CD4-positive, CD25-positive, alpha-beta regulatory T cell (primary cell): ENCODE results near the gene PYGB. TPM values are rescaled to one million over a fixed set of nuclear protein-coding genes. Genes with fewer than 3 reads are reported as not detected.
A peak's percentile ranks its signal among the peaks of the same experiment; 100 is the strongest.

ENCODE experiments used
- ATAC-seq, 2 donors: fragments of 150-1000 bp; cut with Tn5 transposase; one replicate each; pipeline ENCODE4 v1.10.0; 2021; ENCODE audit warnings: low read depth in 2 of 2, moderate number of reproducible peaks in 2 of 2, moderate library complexity in 1 of 2
- DNase-seq, 3 donors: peaks; one replicate each; pipeline versions ENCODE4 v3.0.0 to v3.0.0-alpha.2; 2012 to 2022; ENCODE audit warnings: mixed read lengths in 1 of 3
- H3K27ac ChIP-seq: one replicate; pipeline ENCODE4 v1.7.0; 2013; ENCODE audit warnings: mild to moderate bottlenecking, low read length; ENCODE audit not compliant: insufficient read depth, poor library complexity, severe bottlenecking
- H3K27me3 ChIP-seq: one replicate; pipeline ENCODE4 v1.7.0; 2013; ENCODE audit warnings: low read length; ENCODE audit not compliant: control insufficient read depth, insufficient read depth
- H3K36me3 ChIP-seq: one replicate; pipeline ENCODE4 v1.7.0; 2013; ENCODE audit warnings: mild to moderate bottlenecking, low read length, moderate library complexity; ENCODE audit not compliant: control insufficient read depth, insufficient read depth
- H3K4me1 ChIP-seq: 2 replicates; pipeline ENCODE4 v1.7.0; 2013; ENCODE audit warnings: mild to moderate bottlenecking, low read length; ENCODE audit not compliant: insufficient read depth, control insufficient read depth, poor library complexity, severe bottlenecking
- H3K4me3 ChIP-seq: one replicate; pipeline ENCODE4 v1.7.0; 2013; ENCODE audit warnings: low read depth, mild to moderate bottlenecking, low read length, moderate library complexity
- H3K9me3 ChIP-seq, 2 experiments: 1 replicate in 1 of 2; 2 replicates in 1 of 2; pipeline ENCODE4 v1.7.0; 2013; ENCODE audit warnings: low read length in 2 of 2, mild to moderate bottlenecking in 1 of 2, moderate library complexity in 1 of 2; ENCODE audit not compliant: control insufficient read depth in 2 of 2
- H3K27ac Mint-ChIP-seq, 3 donors: one replicate each; pipeline ENCODE4 v1.8.0; 2020 to 2022; ENCODE audit warnings: mild to moderate bottlenecking in 3 of 3, mixed read lengths in 3 of 3, moderate library complexity in 2 of 3
- H3K27me3 Mint-ChIP-seq: one replicate; pipeline ENCODE4 v1.8.0; 2022; ENCODE audit warnings: mild to moderate bottlenecking, mixed read lengths
- H3K36me3 Mint-ChIP-seq: one replicate; pipeline ENCODE4 v1.8.0; 2020; ENCODE audit warnings: mixed read lengths
- H3K4me1 Mint-ChIP-seq, 4 donors: one replicate each; pipeline ENCODE4 v1.8.0; 2020 to 2022; ENCODE audit warnings: mixed read lengths in 4 of 4, mild to moderate bottlenecking in 1 of 4
- H3K4me3 Mint-ChIP-seq, 4 donors: one replicate each; pipeline ENCODE4 v1.8.0; 2020 to 2022; ENCODE audit warnings: mild to moderate bottlenecking in 4 of 4, mixed read lengths in 4 of 4, moderate library complexity in 3 of 4
- H3K9me3 Mint-ChIP-seq, 7 donors: one replicate each; pipeline ENCODE4 v1.8.0; 2020 to 2022; ENCODE audit warnings: mixed read lengths in 7 of 7, mild to moderate bottlenecking in 3 of 7, moderate library complexity in 2 of 7
- polyA plus RNA-seq, 4 donors: library from polyadenylated mRNA; unstranded; fragments of 300-500 nt; fragmentation: Illumina TruSeq; gene quantifications; one replicate each; pipeline ENCODE4 v1.2.3, GENCODE V29; 2021
- total RNA-seq: library from RNA; stranded (reverse); gene quantifications from one replicate; pipeline ENCODE4 v1.2.3, GENCODE V29; 2022

The PYGB gene
- total and polyA plus RNA-seq, 5 donors from 2014 or later, result 37.2 to 64.6 (median 45.4) TPM

DNA sequence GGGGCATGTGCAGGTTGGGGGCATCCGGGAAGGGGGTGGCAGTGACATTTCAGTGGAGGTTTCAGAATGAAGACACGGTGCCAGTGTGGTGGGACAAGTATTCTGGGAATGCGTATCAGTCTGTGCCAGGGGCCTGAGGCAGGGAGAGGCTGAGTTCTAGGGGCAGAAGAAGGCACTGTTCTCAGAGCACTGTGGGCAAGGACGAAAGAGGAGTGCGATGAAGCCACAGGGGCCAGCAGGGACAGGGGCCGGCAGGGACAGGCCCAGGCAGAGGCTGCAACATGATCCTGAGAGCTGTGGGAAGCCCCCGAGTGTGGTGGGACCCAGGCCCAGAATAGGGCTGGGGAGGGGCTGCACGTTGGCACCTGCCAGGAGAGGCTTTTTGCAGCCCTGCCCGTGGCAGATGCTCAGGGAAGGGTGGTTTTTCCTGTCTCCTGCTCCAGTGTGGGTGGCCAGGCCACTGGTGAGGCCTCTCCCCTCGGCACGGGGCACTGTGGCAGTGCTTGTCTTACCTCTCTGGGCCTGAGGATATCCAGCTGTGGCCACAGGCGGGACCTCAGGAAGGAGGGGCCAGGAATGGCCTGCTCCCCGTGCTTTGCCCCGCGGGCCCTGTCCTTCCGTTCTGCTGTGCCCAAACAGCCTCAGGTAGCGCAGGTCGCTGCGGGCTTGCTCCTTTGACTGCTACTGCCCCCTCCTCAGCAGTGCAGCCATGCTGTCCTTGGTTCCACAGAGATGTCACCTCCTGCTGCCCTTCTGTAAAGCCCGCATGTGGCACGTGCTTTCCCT, 42.4 kb upstream of the PYGB start:
- peaks cover 0 to 4% (median 0%) of the 10 kb centered on the region in 7 donors for H3K9me3 Mint-ChIP-seq
- ATAC-seq (no peak), DNase-seq (no peak)
- peaks cover 19 to 42% (median 31%) of the 10 kb centered on the region in 4 donors for H3K4me1 Mint-ChIP-seq
- peak overlapping the region in 1 of 3 donors; percentile 14 for H3K27ac Mint-ChIP-seq
- no peaks in the 10 kb centered on the region for H3K4me1 ChIP-seq
- H3K9me3 ChIP-seq, result no peaks in the 10 kb centered on the region
- H3K27me3 ChIP-seq, result no peaks in the 10 kb centered on the region
- H3K27ac ChIP-seq, result no peak overlapping the region
- no peaks in the 10 kb centered on the region for H3K27me3 Mint-ChIP-seq
- peaks cover 4% of the 10 kb centered on the region for H3K36me3 ChIP-seq
- peaks cover 12% of the 10 kb centered on the region for H3K36me3 Mint-ChIP-seq
- H3K4me3 ChIP-seq, result no peak overlapping the region
- H3K4me3 Mint-ChIP-seq, result no peak overlapping the region

- no peak for DNase-seq
- H3K36me3 Mint-ChIP-seq, result peaks cover 12% of the 10 kb centered on the region
- peaks cover 19 to 38% (median 26%) of the 10 kb centered on the region in 4 donors for H3K4me1 Mint-ChIP-seq
Observed at GRCh38 chr20:25206063-25206403, 41.9 kb upstream of the PYGB start.

GRCh38 chr20:25206548-25206947, 41.3 kb upstream of the PYGB start:
- H3K4me1 Mint-ChIP-seq, result peaks cover 14 to 34% (median 21%) of the 10 kb centered on the region in 4 donors
- Histone ChIP-seq H3K4me3 (no peak overlapping the region), H3K27ac (no peak overlapping the region), H3K9me3 (no peaks in the 10 kb centered on the region), H3K36me3 (peaks cover 14% of the 10 kb centered on the region), H3K27me3 (no peaks in the 10 kb centered on the region), H3K4me1 (no peaks in the 10 kb centered on the region)
- no peak for DNase-seq
- no peak overlapping the region for H3K4me3 Mint-ChIP-seq
- no peak overlapping the region for H3K27ac Mint-ChIP-seq
- peaks cover 0 to 4% (median 0%) of the 10 kb centered on the region in 7 donors for H3K9me3 Mint-ChIP-seq
- H3K27me3 Mint-ChIP-seq, result no peaks in the 10 kb centered on the region
- ATAC-seq, result no peak
- peaks cover 16% of the 10 kb centered on the region for H3K36me3 Mint-ChIP-seq

More at GRCh38 chr20:25206063-25206403, 41.9 kb upstream of the PYGB start:
- Mint-ChIP-seq H3K4me3 (no peak overlapping the region), H3K27ac (no peak overlapping the region), H3K9me3 (peaks cover 0 to 4% (median 0%) of the 10 kb centered on the region in 7 donors), H3K27me3 (no peaks in the 10 kb centered on the region)
- Histone ChIP-seq H3K27me3 (no peaks in the 10 kb centered on the region), H3K4me1 (no peaks in the 10 kb centered on the region), H3K9me3 (no peaks in the 10 kb centered on the region), H3K36me3 (peaks cover 9% of the 10 kb centered on the region), H3K4me3 (no peak overlapping the region), H3K27ac (no peak overlapping the region)
- ATAC-seq, result no peak

DNA sequence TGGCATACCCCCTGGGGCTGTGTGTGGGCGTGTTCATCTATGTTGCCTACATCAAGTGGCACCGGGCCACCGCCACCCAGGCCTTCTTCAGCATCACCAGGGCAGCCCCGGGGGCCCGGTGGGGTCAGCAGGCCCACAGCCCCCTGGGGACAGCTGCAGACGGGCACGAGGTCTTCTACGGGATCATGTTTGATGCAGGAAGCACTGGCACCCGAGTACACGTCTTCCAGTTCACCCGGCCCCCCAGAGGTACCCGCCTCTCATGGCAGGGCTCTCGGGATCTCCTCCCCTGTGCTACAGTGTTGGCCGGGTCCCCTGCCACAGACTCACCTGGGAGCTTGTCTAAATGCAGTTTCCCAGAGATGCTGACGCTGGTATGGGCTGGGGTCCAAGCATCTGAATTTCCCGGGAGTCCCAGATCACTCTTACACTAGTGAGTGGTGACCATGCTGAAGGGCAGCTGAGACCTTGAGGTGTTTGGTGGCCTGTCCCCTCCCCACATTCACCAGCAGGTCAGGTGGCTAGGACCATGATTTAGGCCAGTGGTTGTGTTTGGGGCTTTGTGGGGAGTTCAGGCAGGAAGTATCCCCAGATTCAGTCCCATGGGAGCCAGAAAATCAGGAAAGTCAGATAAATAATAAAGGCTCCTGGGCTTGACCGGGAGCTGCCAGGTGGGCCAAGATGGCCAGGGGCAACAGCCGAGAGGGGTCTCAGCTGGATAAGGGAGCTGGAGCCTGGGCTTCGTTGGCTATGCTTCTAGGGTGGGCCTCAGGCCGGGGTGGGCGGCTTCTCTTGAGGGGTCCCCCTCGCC, 40.5 kb upstream of the PYGB start:
- no peak overlapping the region for H3K4me3 ChIP-seq
- Mint-ChIP-seq H3K27me3 (no peaks in the 10 kb centered on the region), H3K27ac (no peak overlapping the region), H3K9me3 (peaks cover 0 to 4% (median 0%) of the 10 kb centered on the region in 7 donors), H3K4me3 (no peak overlapping the region), H3K4me1 (peaks cover 9 to 30% (median 18%) of the 10 kb centered on the region in 4 donors), H3K36me3 (peaks cover 24% of the 10 kb centered on the region)
- ATAC-seq (no peak), DNase-seq (no peak)
- H3K36me3 ChIP-seq, result peaks cover 22% of the 10 kb centered on the region
- H3K27ac ChIP-seq, result no peak overlapping the region
- no peaks in the 10 kb centered on the region for H3K4me1 ChIP-seq
- H3K9me3 ChIP-seq, result no peaks in the 10 kb centered on the region
- no peaks in the 10 kb centered on the region for H3K27me3 ChIP-seq

- H3K36me3 Mint-ChIP-seq, result peaks cover 20% of the 10 kb centered on the region
- Histone ChIP-seq H3K36me3 (peaks cover 25% of the 10 kb centered on the region), H3K4me3 (no peak overlapping the region), H3K27me3 (no peaks in the 10 kb centered on the region), H3K27ac (no peak overlapping the region), H3K9me3 (no peaks in the 10 kb centered on the region), H3K4me1 (no peaks in the 10 kb centered on the region)
- DNase-seq (no peak), ATAC-seq (no peak)
- peaks cover 0 to 4% (median 0%) of the 10 kb centered on the region in 7 donors for H3K9me3 Mint-ChIP-seq
- no peak overlapping the region for H3K27ac Mint-ChIP-seq
- H3K4me1 Mint-ChIP-seq, result peaks cover 9 to 24% (median 15%) of the 10 kb centered on the region in 4 donors
- peak overlapping the region in 1 of 4 donors; percentile 13 for H3K4me3 Mint-ChIP-seq
- no peaks in the 10 kb centered on the region for H3K27me3 Mint-ChIP-seq
Observed at GRCh38 chr20:25207960-25208534, 39.8 kb upstream of the PYGB start.

DNA sequence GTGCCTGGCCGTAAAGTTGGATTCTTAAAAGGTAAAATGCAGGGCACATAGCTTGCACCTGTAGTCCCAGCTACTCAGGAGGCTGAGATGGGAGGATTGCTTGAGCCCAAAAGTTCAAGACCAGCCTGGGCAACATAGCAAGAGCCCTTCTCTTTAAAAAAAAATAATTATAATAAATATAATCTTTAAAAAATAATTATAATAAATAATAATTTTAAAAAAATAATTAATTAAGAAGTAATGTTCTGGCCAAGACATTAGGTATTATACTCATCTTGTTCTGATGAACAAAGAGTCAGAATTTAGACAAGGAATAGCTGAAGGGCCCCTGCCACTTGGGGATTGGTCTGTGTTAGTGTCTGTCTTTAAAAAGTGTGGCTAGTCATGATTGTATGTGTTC, 38.5 kb upstream of the PYGB start:
- H3K27ac Mint-ChIP-seq, result no peak overlapping the region

DNA sequence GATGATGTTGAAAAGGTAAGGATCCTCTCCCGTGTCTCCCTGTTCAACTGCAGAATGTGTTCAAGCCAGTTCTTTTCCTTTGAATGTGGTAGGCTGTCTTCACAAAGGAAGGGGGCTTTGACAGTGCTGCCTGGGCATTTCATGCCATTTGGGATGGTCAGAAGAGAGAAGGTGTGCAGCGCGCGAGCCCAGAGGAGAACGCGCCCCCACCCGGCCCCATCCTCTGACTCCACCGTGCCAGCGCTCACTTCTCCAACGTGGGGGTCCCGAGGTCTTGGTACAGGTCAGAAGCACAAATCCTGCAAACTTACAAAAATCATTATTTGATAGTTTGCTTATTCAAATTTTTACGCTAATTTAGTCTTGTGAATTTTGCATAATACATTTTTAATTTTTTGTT, 38.0 kb upstream of the PYGB start:
- Mint-ChIP-seq H3K27ac (no peak overlapping the region), H3K4me3 (no peak overlapping the region), H3K36me3 (peaks cover 15% of the 10 kb centered on the region), H3K4me1 (peaks cover 0 to 6% (median 3%) of the 10 kb centered on the region in 4 donors), H3K9me3 (no peaks in the 10 kb centered on the region), H3K27me3 (no peaks in the 10 kb centered on the region)
- DNase-seq (no peak), ATAC-seq (no peak)
- H3K27me3 ChIP-seq, result no peaks in the 10 kb centered on the region
- no peak overlapping the region for H3K4me3 ChIP-seq
- no peaks in the 10 kb centered on the region for H3K4me1 ChIP-seq
- H3K9me3 ChIP-seq, result no peaks in the 10 kb centered on the region
- peaks cover 40% of the 10 kb centered on the region for H3K36me3 ChIP-seq
- no peak overlapping the region for H3K27ac ChIP-seq

More for the DNA sequence above, 38.5 kb upstream of the PYGB start:
- Histone ChIP-seq H3K27ac (no peak overlapping the region), H3K27me3 (no peaks in the 10 kb centered on the region), H3K36me3 (peaks cover 39% of the 10 kb centered on the region), H3K9me3 (no peaks in the 10 kb centered on the region), H3K4me3 (no peak overlapping the region), H3K4me1 (no peaks in the 10 kb centered on the region)
- no peak overlapping the region for H3K4me3 Mint-ChIP-seq
- ATAC-seq (no peak), DNase-seq (no peak)
- H3K9me3 Mint-ChIP-seq, result no peaks in the 10 kb centered on the region
- H3K36me3 Mint-ChIP-seq, result peaks cover 16% of the 10 kb centered on the region
- no peaks in the 10 kb centered on the region for H3K27me3 Mint-ChIP-seq
- H3K4me1 Mint-ChIP-seq, result peaks cover under 1 to 11% (median 5%) of the 10 kb centered on the region in 4 donors
